Osteoblast (primary cell): Measurements from ENCODE around the gene MGAT4A. TPM values are rescaled to one million over a fixed set of nuclear protein-coding genes. Genes with fewer than 3 reads are reported as not detected.
"Not testable (repeated sequence)": the region's sequence is repeated elsewhere in the genome, so short reads cannot be mapped to it uniquely, and the experiment has no call there.

Experiments used
- DNase-seq: peaks from one replicate; pipeline ENCODE4 v3.0.0; 2011; ENCODE audit warnings: low spot score, mixed read lengths; ENCODE audit not compliant: insufficient read length; ENCODE audit errors: missing footprints
- H2AFZ ChIP-seq: 2 replicates; pipeline ENCODE4 v1.6.0; 2011; ENCODE audit warnings: mild to moderate bottlenecking, low read length
- H3K27ac ChIP-seq: 2 replicates; pipeline ENCODE4 v1.5.1; 2011; ENCODE audit warnings: mild to moderate bottlenecking, low read depth, low read length, moderate library complexity
- H3K27me3 ChIP-seq: 2 replicates; pipeline ENCODE4 v1.6.0; 2012; ENCODE audit warnings: mild to moderate bottlenecking, control low read depth, inconsistent platforms, low read length, moderate library complexity; ENCODE audit not compliant: insufficient read depth
- H3K36me3 ChIP-seq: 2 replicates; pipeline ENCODE4 v1.5.1; 2011; ENCODE audit warnings: mild to moderate bottlenecking, low read length, control low read depth, moderate library complexity; ENCODE audit not compliant: insufficient read depth
- H3K4me1 ChIP-seq: 2 replicates; pipeline ENCODE4 v1.5.1; 2011; ENCODE audit warnings: mild to moderate bottlenecking, low read length, control low read depth, moderate library complexity; ENCODE audit not compliant: insufficient read depth
- H3K4me2 ChIP-seq: 2 replicates; pipeline ENCODE4 v1.6.0; 2011; ENCODE audit warnings: mild to moderate bottlenecking, low read length; ENCODE audit not compliant: insufficient read depth
- H3K4me3 ChIP-seq: fragments of 200-600 bp; sonication (generic); 3 replicates; pipeline ENCODE4 v1.5.1; 2012; ENCODE audit warnings: mild to moderate bottlenecking, low read length, inconsistent platforms; ENCODE audit not compliant: insufficient read depth
- H3K79me2 ChIP-seq: 2 replicates; pipeline ENCODE4 v1.6.0; 2012; ENCODE audit warnings: mild to moderate bottlenecking, low read length, control low read depth, inconsistent platforms; ENCODE audit not compliant: insufficient read depth
- H3K9me3 ChIP-seq: 2 replicates; pipeline ENCODE4 v1.5.1; 2011; ENCODE audit warnings: low read depth, low read length, control low read depth
- H4K20me1 ChIP-seq: 2 replicates; pipeline ENCODE4 v1.6.0; 2012; ENCODE audit warnings: mild to moderate bottlenecking, low read length, control low read depth; ENCODE audit not compliant: insufficient read depth
- CTCF ChIP-seq: IDR thresholded peaks from 2 replicates; pipeline ENCODE4 v1.5.1; 2011; ENCODE audit warnings: mild to moderate bottlenecking, low read depth, low read length, moderate library complexity; ENCODE audit errors: extremely low read depth
- total RNA-seq: library from RNA; depleted of rRNA; stranded (reverse); fragments of >200 nt; gene quantifications from 2 replicates; pipeline ENCODE4 v1.2.3, GENCODE V29; 2012

MGAT4A gene
- total RNA-seq, 1 donor: 0.36 TPM

GRCh38 chr2:98669675-98670074 is 61.3 kb downstream of the MGAT4A start:
- Histone ChIP-seq H3K27ac (no peak overlapping the region), H3K27me3 (no peaks in the 10 kb centered on the region), H3K4me2 (no peak overlapping the region), H3K36me3 (no peaks in the 10 kb centered on the region), H2AFZ (no peak overlapping the region), H3K4me3 (no peak overlapping the region), H3K9me3 (no peaks in the 10 kb centered on the region), H4K20me1 (no peaks in the 10 kb centered on the region), H3K79me2 (no peaks in the 10 kb centered on the region), H3K4me1 (no peaks in the 10 kb centered on the region)
- no peak for DNase-seq
- TF ChIP-seq CTCF: no peak

- Histone ChIP-seq H3K27ac (no peak overlapping the region), H3K36me3 (no peaks in the 10 kb centered on the region), H3K4me1 (no peaks in the 10 kb centered on the region), H3K4me3 (no peak overlapping the region), H3K27me3 (no peaks in the 10 kb centered on the region), H3K9me3 (no peaks in the 10 kb centered on the region), H3K4me2 (no peak overlapping the region), H2AFZ (no peak overlapping the region), H4K20me1 (no peaks in the 10 kb centered on the region), H3K79me2 (no peaks in the 10 kb centered on the region)
- no peak for TF ChIP-seq CTCF
- no peak for DNase-seq
These were observed 65.3 kb downstream of the MGAT4A start for GRCh38 chr2:98665677-98666076.

- DNase-seq: peak; percentile 32
- no peaks in the 10 kb centered on the region for H3K4me1 ChIP-seq
These were observed 66.6 kb downstream of the MGAT4A start for GRCh38 chr2:98664323-98664722.

GRCh38 chr2:98663511-98664090 is 67.3 kb downstream of the MGAT4A start:
- DNase-seq: no peak

More at GRCh38 chr2:98664323-98664722, 66.6 kb downstream of the MGAT4A start:
- Histone ChIP-seq H2AFZ (no peak overlapping the region), H4K20me1 (no peaks in the 10 kb centered on the region), H3K4me2 (no peak overlapping the region), H3K36me3 (no peaks in the 10 kb centered on the region), H3K4me3 (no peak overlapping the region), H3K79me2 (no peaks in the 10 kb centered on the region), H3K27me3 (no peaks in the 10 kb centered on the region), H3K27ac (no peak overlapping the region), H3K9me3 (no peaks in the 10 kb centered on the region)
- no peak for TF ChIP-seq CTCF

GRCh38 chr2:98659491-98659840 is 71.5 kb downstream of the MGAT4A start:
- not testable (repeated sequence) for H3K4me3 ChIP-seq, H4K20me1 ChIP-seq, H3K27me3 ChIP-seq

More at GRCh38 chr2:98663511-98664090, 67.3 kb downstream of the MGAT4A start:
- Histone ChIP-seq H3K9me3 (no peaks in the 10 kb centered on the region), H3K79me2 (no peaks in the 10 kb centered on the region), H3K36me3 (no peaks in the 10 kb centered on the region), H4K20me1 (no peaks in the 10 kb centered on the region), H3K4me3 (no peak overlapping the region), H2AFZ (no peak overlapping the region), H3K27ac (no peak overlapping the region), H3K27me3 (no peaks in the 10 kb centered on the region), H3K4me1 (no peaks in the 10 kb centered on the region), H3K4me2 (no peak overlapping the region)
- no peak for TF ChIP-seq CTCF

More at GRCh38 chr2:98659491-98659840, 71.5 kb downstream of the MGAT4A start:
- not testable (repeated sequence) for H3K4me1 ChIP-seq, H2AFZ ChIP-seq, H3K4me2 ChIP-seq, H3K36me3 ChIP-seq, DNase-seq, H3K27ac ChIP-seq, H3K79me2 ChIP-seq, H3K9me3 ChIP-seq
